Thoracic aorta (tissue), 2 donors: Measurements from ENCODE around the gene ADARB1. TPM values are rescaled to one million over a fixed set of nuclear protein-coding genes. Genes with fewer than 3 reads are reported as not detected.

ENCODE experiments used
- ATAC-seq: fragments of 150-250 bp; one replicate; pipeline ENCODE4 v1.8.0; 2017; ENCODE audit warnings: low read depth; ENCODE audit not compliant: insufficient number of reproducible peaks, low FRiP score
- DNase-seq: peaks from one replicate; pipeline ENCODE4 v3.0.0-alpha.2; 2020; ENCODE audit warnings: low spot score
- H3K27ac ChIP-seq, 2 donors: fragments of 200-600 bp; sonication (generic); 1 replicate in 1 of 2; 2 replicates in 1 of 2; pipeline ENCODE4 v1.5.1; 2016; ENCODE audit warnings: mild to moderate bottlenecking in 2 of 2, moderate library complexity in 2 of 2
- H3K27me3 ChIP-seq: fragments of 200-600 bp; sonication (generic); replicated peaks from 2 replicates; pipeline ENCODE4 v1.6.0; 2016; ENCODE audit warnings: mild to moderate bottlenecking; ENCODE audit not compliant: insufficient read depth
- H3K36me3 ChIP-seq: fragments of 200-600 bp; sonication (generic); one replicate; pipeline ENCODE4 v1.5.1; 2016
- H3K4me1 ChIP-seq, 2 donors: fragments of 200-600 bp; sonication (generic); 1 replicate in 1 of 2; 2 replicates in 1 of 2; pipeline versions ENCODE4 v1.5.1 to v1.6.0; 2016; ENCODE audit warnings: low read depth in 2 of 2, mild to moderate bottlenecking in 1 of 2; ENCODE audit not compliant: control insufficient read depth in 1 of 2
- H3K4me3 ChIP-seq: fragments of 200-600 bp; sonication (generic); 2 replicates; pipeline ENCODE4 v1.5.1; 2016; ENCODE audit warnings: mild to moderate bottlenecking
- H3K9me3 ChIP-seq: fragments of 200-600 bp; sonication (generic); 2 replicates; pipeline ENCODE4 v1.5.1; 2016
- total RNA-seq, 2 donors: library from RNA; depleted of rRNA; stranded (reverse); fragments of >200 nt; gene quantifications; one replicate each; pipeline versions ENCODE4 v1.1.0 to v1.2.3, GENCODE V29; 2016
- TF ChIP-seq, protein P1 (sequence below): fragments of 200-600 bp; sonication (generic); IDR thresholded peaks from one replicate; pipeline ENCODE4 v1.5.1; 2019; ENCODE audit warnings: antibody characterized with exemption

Gene ADARB1
- total RNA-seq, 2 donors from 2014 or later: 124 to 201 TPM

DNA sequence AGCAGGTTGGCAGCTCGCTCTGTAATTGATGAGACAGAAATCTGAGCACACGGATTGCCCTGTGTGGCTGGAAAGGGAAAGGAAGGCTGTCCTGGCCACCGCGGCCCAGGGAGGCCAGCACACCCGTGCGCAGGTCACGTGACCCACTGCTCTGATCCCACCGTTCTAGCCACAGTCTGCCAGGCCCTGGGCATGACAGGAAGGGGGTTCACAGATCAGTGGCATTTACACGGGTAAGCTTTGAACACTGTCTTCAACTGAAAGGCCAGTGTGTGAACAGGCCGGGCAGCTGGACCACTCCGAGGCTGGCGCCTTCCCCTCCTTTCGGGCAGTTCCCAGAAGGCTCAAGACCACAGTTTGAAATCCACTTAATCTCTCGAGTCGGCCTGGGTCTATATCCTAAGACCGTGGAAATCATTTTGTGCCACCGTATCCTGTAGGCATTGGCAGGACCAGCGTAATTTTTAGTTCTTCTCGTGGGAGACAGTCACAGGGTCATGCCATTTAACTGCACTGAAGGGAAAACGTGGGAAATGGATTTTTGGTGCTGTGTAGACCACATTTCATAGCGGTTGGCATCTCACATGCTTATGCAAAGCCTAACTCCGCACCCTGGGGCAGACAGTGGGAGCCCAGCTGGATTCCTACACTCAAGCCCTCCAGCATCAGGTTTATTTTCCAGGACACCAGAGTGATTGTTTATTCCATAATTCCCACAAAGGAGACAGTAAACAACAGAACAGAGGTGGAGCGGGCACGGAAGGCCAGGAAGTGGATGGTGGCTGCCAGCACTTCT is 3.1 kb upstream of the ADARB1 start:
- no peaks in the 10 kb centered on the region for H3K9me3 ChIP-seq
- no peak for ATAC-seq
- TF ChIP-seq, protein P1, sequence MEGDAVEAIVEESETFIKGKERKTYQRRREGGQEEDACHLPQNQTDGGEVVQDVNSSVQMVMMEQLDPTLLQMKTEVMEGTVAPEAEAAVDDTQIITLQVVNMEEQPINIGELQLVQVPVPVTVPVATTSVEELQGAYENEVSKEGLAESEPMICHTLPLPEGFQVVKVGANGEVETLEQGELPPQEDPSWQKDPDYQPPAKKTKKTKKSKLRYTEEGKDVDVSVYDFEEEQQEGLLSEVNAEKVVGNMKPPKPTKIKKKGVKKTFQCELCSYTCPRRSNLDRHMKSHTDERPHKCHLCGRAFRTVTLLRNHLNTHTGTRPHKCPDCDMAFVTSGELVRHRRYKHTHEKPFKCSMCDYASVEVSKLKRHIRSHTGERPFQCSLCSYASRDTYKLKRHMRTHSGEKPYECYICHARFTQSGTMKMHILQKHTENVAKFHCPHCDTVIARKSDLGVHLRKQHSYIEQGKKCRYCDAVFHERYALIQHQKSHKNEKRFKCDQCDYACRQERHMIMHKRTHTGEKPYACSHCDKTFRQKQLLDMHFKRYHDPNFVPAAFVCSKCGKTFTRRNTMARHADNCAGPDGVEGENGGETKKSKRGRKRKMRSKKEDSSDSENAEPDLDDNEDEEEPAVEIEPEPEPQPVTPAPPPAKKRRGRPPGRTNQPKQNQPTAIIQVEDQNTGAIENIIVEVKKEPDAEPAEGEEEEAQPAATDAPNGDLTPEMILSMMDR: no peak
- no peaks in the 10 kb centered on the region for H3K36me3 ChIP-seq
- no peaks in the 10 kb centered on the region for H3K27me3 ChIP-seq
- peaks cover 0 to 21% of the 10 kb centered on the region in 2 donors for H3K4me1 ChIP-seq
- DNase-seq: no peak
- H3K4me3 ChIP-seq: no peak overlapping the region
- H3K27ac ChIP-seq: no peak overlapping the region

DNA sequence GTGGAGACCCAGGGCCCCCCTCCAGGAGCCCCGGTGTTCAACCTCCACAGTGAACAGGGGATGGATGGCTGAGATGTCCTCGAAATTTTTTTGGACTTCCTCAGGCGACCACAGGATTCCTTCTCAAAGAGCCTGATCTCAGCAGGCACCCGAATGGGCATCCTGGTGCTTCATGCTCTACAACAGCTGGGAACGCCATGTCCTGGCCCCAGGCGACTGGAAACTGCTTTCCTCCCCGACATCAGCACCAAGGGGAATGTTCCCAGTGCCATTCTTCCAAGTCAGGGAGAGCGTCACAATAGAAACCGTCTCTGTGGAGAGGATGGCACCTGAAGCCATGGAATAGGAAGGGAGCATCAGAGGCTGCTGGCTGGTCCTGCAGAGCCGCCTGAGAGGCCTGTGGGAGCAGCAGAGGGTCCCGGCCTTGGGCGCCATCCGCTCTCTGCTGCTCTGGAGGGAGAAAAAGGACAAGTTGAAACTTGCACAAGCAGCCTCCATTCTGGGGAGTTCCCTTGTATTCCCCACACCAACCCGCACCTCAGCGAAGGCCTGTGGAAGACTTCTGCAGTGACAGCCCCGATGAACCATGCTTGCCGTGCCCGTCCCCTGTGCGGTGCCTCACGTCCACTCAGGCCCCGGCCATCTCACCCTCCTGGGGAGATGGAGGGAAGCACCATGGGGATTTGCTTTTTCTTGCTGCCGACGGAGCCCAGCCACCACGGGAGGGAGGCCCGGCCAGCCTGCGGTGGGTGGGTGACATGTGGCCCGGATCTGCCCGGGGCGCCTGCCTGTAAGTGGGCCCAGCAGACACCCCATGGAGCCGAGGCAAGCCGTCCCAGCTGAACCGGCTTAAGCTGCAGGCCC is 2.3 kb upstream of the ADARB1 start:
- TF ChIP-seq, protein P1: no peak
- Histone ChIP-seq H3K27me3 (no peaks in the 10 kb centered on the region), H3K4me1 (peaks cover 5 to 29% of the 10 kb centered on the region in 2 donors), H3K9me3 (no peaks in the 10 kb centered on the region), H3K4me3 (no peak overlapping the region), H3K36me3 (no peaks in the 10 kb centered on the region), H3K27ac (no peak overlapping the region)
- no peak for DNase-seq
- ATAC-seq: no peak

DNA sequence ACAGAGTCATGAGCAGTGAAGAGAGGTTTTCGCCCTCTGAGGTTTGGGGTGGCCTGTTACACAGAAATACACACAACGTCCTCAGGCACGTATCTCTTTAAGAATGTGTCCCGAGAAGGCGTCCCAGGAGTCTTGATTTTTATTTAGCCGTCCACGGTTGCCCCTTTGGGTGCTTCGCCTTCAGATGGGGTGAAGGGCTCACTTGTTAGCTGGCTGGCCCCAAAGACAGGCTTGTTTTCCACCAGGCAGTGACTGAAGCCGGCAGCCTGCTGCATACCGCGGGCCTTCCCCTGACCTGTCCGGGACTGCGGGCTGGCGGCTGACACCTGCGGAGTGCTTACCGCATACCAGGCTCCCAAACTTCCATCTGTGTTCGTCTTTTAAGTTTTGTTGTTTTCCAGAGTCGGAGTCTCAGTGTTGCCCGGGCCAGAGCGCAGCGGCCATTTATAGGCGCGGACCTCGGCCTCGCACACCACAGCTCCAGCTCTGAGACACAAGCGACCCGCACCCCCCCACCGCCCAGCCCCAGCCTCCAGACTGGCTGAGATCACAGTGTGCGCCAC is 1.6 kb upstream of the ADARB1 start:
- Histone ChIP-seq H3K4me3 (peak overlapping the region; percentile 84), H3K9me3 (no peaks in the 10 kb centered on the region), H3K27ac (peak overlapping the region; percentile 90 to 91), H3K36me3 (no peaks in the 10 kb centered on the region), H3K27me3 (no peaks in the 10 kb centered on the region), H3K4me1 (peaks cover 5 to 33% of the 10 kb centered on the region in 2 donors)
- DNase-seq (no peak), ATAC-seq (no peak)
- TF ChIP-seq, protein P1: no peak

DNA sequence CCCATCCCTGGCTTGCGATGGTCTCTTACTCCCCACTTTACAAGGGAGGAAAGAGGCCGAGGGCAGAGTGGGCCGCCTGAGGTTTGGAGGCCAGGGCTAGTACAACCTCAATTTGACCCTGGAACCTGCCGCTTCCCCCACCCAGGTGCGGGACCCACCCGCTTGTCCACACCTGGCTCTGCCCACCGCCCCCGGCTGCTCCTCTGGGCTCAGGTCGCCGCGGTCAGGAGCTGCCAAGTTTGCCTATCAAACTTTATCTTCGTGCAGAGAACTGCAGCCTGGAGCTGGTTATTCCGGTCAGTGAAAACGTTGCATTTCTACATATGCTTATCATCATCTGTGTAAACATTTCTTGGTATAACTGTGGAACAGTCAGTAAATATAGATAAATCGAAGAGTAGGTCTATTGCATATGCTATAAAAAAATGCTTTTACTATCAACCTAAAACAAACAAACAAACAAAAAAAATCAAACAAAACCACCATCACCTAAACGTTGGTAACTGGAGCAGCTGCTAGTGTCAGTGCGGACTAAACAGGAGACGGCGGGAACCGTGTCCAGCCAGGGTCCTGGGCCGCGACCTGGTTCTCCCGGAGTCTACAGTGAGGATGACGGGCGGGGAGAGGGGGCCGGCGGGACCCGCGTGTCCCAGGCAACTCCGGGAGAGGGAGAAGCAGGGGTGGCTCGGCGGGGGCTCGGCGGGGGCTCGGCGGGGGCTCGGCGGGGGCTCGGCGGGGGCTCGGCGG is 906 bp upstream of the ADARB1 start:
- peak overlapping the region; percentile 90 to 91 for H3K27ac ChIP-seq
- no peaks in the 10 kb centered on the region for H3K9me3 ChIP-seq
- no peaks in the 10 kb centered on the region for H3K27me3 ChIP-seq
- ATAC-seq (no peak), DNase-seq (no peak)
- H3K4me1 ChIP-seq: peaks cover 7 to 36% of the 10 kb centered on the region in 2 donors
- H3K4me3 ChIP-seq: peak overlapping the region; percentile 84
- H3K36me3 ChIP-seq: no peaks in the 10 kb centered on the region
- TF ChIP-seq, protein P1: no peak
